AG08396 (cell line): Measurements from ENCODE around the gene SMAD3.

Experiments used
- DNase-seq: peaks from one replicate; pipeline ENCODE4 v3.0.0; 2012; ENCODE audit warnings: low spot score, mixed read lengths

SMAD3 gene

DNA sequence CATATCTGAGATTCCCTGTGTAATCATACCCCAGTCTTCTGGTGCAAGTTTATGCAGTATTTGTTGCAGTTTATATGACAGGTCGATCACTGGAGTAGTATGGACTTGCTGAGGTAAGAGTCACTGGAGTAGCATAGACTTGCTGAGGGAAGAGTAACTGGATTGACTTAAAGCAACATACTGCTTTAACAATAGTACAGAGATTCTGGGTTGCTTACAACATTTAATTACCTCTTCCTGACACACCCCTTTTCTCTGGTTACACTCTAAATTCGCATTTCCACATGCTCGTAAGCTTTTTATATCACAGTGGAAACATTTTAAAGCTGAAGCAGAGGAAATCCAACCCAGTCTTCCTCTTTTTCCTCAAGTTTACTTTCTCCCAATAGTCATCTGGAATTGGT is 177.3 kb downstream of the SMAD3 start:
- DNase-seq: no peak
